ENCODE results near the gene IL2RG.

The IL2RG gene

GRCh38 chrX:71109051-71109450 is 2.3 kb downstream of the IL2RG start:
- DNase-seq = no peak

GRCh38 chrX:71107762-71108360 is 3.5 kb downstream of the IL2RG start:
- no peak for DNase-seq

- no peak for DNase-seq
Observed at GRCh38 chrX:71107245-71107644, 4.1 kb downstream of the IL2RG start.

GRCh38 chrX:71106427-71106826 is 5.0 kb downstream of the IL2RG start, which contains the start of gene CXorf65:
TSS of gene CXorf65 (minus strand) at chrX:71106740. CDS start at chrX:71106556, 184 bp downstream.
- DNase-seq = no peak

GRCh38 chrX:71105628-71106027 is 5.7 kb downstream of the IL2RG start:
- DNase-seq = no peak

GRCh38 chrX:71103110-71103983 is 8.0 kb downstream of the IL2RG start:
- DNase-seq = peak in 4 of 56 donors; percentile 0 to 11 (median 2)

GRCh38 chrX:71102292-71102691 is 9.1 kb downstream of the IL2RG start:
- DNase-seq = no peak

GRCh38 chrX:71100581-71101505 is 10.5 kb downstream of the IL2RG start:
- DNase-seq = no peak

GRCh38 chrX:71099736-71100135 is 11.6 kb downstream of the IL2RG start:
- DNase-seq = no peak

- DNase-seq = no peak
Observed at GRCh38 chrX:71098951-71099506, 12.3 kb downstream of the IL2RG start.

- peak in 36 of 56 donors; percentile 0 to 63 (median 14) for DNase-seq
Observed at GRCh38 chrX:71098302-71098701, 13.1 kb downstream of the IL2RG start.

GRCh38 chrX:71096760-71097032 is 14.7 kb downstream of the IL2RG start:
- DNase-seq = peak in 1 of 56 donors; percentile 3

GRCh38 chrX:71095981-71096759 is 15.2 kb downstream of the IL2RG start:
- peak in 10 of 56 donors; percentile 0 to 66 (median 28) for DNase-seq

GRCh38 chrX:71095555-71095980 is 15.8 kb downstream of the IL2RG start, which contains the start of gene FOXO4:
TSS of gene FOXO4 (plus strand) at chrX:71095851. CDS start at chrX:71096529, 678 bp downstream.
- DNase-seq = peak; percentile 16 to 95 (median 80)

GRCh38 chrX:71095033-71095432 is 16.3 kb downstream of the IL2RG start:
- no peak for DNase-seq

GRCh38 chrX:71091263-71091662 is 20.1 kb downstream of the IL2RG start:
- DNase-seq = no peak

- no peak for DNase-seq
Observed at GRCh38 chrX:71085900-71086299, 25.5 kb downstream of the IL2RG start.

GRCh38 chrX:71082822-71083221 is 28.6 kb downstream of the IL2RG start:
- no peak for DNase-seq

GRCh38 chrX:71082124-71082647 is 29.2 kb downstream of the IL2RG start:
- no peak for DNase-seq
